Fibroblast of villous mesenchyme (primary cell): ENCODE measurements around the gene IST1. TPM values are rescaled to one million over a fixed set of nuclear protein-coding genes. Genes with fewer than 3 reads are reported as not detected.
A peak's percentile ranks its signal among the peaks of the same experiment; 100 is the strongest.

Experiments
- DNase-seq: peaks from one replicate; pipeline ENCODE4 v3.0.0-alpha.2; 2010; ENCODE audit warnings: low read depth
- H3K4me3 ChIP-seq: 2 replicates; pipeline ENCODE4 v1.5.1; 2011; ENCODE audit warnings: low read depth, mild to moderate bottlenecking, low read length
- total RNA-seq: library from RNA; depleted of rRNA; stranded (reverse); fragments of >200 nt; gene quantifications from 2 replicates; pipeline ENCODE4 v1.2.3, GENCODE V29; 2012
- TF ChIP-seq, protein P1 (sequence below): IDR thresholded peaks from 2 replicates; pipeline ENCODE4 v1.5.1; 2012; ENCODE audit warnings: low read depth, mild to moderate bottlenecking, low read length; ENCODE audit not compliant: insufficient read depth

The IST1 gene
- total RNA-seq, 1 donor, result 206 TPM

DNA sequence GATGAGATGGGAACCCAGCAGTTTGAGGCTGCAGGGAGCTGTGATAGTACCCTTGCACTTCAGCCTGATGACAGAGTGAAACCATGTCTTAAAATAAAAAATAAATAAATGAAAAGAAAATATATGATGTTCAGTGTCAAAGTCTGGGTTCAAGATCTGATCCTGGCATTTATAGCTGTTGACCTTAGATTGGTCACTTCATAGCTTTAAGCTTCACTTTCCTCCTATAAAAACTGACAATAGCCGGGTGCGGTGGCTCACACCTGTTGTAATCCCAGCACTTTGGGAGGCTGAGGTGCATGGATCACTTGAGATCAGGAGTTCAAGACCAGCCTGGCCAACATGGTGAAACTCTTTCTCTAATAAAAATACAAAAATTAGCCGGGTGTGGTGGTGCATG lies 6.2 kb upstream of the IST1 start:
- no peak overlapping the region for H3K4me3 ChIP-seq
- TF ChIP-seq, protein P1, sequence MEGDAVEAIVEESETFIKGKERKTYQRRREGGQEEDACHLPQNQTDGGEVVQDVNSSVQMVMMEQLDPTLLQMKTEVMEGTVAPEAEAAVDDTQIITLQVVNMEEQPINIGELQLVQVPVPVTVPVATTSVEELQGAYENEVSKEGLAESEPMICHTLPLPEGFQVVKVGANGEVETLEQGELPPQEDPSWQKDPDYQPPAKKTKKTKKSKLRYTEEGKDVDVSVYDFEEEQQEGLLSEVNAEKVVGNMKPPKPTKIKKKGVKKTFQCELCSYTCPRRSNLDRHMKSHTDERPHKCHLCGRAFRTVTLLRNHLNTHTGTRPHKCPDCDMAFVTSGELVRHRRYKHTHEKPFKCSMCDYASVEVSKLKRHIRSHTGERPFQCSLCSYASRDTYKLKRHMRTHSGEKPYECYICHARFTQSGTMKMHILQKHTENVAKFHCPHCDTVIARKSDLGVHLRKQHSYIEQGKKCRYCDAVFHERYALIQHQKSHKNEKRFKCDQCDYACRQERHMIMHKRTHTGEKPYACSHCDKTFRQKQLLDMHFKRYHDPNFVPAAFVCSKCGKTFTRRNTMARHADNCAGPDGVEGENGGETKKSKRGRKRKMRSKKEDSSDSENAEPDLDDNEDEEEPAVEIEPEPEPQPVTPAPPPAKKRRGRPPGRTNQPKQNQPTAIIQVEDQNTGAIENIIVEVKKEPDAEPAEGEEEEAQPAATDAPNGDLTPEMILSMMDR, result no peak
- DNase-seq, result no peak

- TF ChIP-seq, protein P1, result no peak
- no peak for DNase-seq
- H3K4me3 ChIP-seq, result peak overlapping the region; percentile 97
Measured at GRCh38 chr16:71893888-71894228, 1.5 kb upstream of the IST1 start.

DNA sequence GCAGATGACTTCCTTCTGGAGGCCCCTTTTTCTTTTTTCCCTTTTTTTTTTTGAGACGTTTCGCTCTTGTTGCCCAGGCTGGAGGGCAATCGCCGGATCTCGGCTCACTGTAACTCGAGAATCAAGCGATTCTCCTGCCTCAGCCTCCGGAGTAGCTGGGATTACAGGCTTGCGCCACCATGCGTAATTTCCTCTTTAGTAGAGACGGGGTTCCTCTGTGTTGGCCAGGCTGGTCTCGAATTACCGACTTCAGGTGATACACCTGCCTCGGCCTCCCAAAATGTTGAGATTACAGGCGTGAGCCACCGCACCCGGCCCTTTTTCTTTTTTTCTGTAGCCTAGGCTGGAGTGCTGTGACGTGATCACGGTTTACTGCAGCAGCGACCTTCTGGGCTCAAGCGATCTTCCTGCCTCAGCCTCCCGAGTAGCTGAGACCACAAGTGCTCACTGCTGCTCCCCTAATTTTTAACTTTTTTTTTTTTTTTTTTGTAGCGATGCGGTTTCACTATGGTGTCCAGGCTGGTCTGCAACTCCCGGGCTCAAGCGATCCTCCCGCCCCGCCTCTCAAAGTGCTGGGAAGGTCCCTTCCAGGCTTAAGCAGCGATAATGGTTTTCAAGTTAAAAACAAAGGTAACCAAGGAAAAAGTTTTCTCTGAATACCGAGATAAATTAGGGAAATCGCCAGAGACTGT lies 956 bp upstream of the IST1 start:
- peak; percentile 81 for DNase-seq
- TF ChIP-seq, protein P1, result no peak
- H3K4me3 ChIP-seq, result peak overlapping the region; percentile 97

DNA sequence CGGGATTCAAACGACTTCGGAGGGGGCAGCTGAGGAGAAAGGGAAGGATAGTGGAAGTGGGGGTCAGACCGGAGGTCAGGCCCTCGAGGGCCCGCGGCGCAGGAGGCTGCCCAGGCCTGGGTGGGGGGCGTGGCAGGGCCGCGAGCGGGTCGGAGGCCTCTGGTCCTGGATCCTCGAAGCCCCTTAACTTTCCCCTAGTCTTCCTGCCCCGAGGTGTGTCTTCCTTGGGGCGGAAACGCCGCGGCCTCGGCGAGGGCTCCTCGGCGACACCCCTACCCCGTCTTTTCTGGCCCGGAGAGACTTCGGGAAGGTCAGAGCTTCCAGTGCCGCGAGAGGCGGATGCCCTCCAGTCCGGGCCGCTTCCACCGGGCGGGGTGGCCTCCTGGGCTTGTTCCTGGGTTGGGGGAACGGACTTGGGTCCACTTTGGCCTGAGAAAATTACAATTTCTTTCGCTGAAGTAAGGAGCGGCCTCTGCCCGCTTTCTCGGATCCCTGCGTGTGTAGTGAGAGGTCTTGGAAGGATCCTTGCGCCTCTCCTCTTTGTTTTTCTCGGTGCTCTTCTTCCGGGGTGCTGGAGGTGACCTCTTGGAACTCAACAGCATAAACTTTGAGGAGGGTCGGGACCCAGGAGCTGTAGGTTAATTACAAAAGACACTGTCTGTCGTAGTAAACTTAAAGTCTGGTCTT lies 491 bp downstream of the IST1 start:
- TF ChIP-seq, protein P1, result no peak
- DNase-seq, result peak; percentile 60
- H3K4me3 ChIP-seq, result peak overlapping the region; percentile 97

- DNase-seq, result no peak
- H3K4me3 ChIP-seq, result peak overlapping the region; percentile 97
- TF ChIP-seq, protein P1, result no peak
Measured at GRCh38 chr16:71896764-71897368, 1.5 kb downstream of the IST1 start.

DNA sequence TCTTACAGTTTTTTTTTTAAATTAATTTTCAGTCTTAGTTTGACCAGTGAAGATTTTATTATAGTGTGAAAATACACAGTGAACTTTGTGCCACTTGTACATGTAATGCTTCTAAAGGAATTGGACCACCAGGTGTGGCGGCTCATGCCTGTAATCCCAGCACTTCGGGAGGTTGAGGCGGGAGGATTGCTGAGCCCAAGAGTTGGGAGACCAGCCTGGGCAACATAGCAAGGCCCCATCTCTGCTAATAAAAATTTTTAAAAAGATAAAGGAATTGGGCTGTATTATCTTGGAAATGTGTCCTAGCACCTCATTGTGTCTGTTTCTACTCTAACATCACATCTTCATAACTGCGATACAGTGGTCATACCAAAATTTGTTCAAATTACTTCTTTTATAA lies 3.8 kb downstream of the IST1 start:
- no peak for DNase-seq
- TF ChIP-seq, protein P1, result no peak
- no peak overlapping the region for H3K4me3 ChIP-seq
